ENCODE results near the gene CPZ. TPM values are rescaled to one million over a fixed set of nuclear protein-coding genes. Genes with fewer than 3 reads are reported as not detected.

CPZ gene
- total RNA-seq, 1 donor from 2014 or later = 0.67 TPM

DNA sequence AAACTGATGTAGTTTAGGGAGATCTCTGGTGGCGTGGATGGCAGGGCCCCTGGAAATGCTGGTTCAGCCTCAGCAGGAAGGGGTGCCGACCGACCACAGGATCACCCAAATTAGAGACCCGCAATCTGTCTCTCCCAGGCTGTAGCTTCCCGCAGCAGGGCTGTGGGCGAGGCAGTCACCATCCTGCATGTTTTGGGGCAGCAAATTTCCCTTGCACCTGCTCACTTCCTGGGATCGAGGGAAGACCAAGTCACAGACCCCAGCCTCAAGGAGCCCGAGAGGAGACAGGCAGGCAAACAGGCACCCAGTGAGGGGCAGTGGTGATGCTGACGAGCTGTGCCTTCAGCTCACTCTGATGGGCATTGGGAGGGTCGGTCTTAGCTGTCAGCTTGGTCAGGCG, 33.6 kb upstream of the CPZ start:
- no peak for DNase-seq (ENCODE audit: low read depth)
- Histone ChIP-seq H3K27me3 (ENCODE audit: control insufficient read depth, insufficient read depth, low read length) (no peaks in the 10 kb centered on the region), H3K36me3 (ENCODE audit: control insufficient read depth, insufficient read depth, low read length) (no peaks in the 10 kb centered on the region), H3K4me3 (ENCODE audit: low read depth, low read length) (no peak overlapping the region)
- TF ChIP-seq, protein P1, sequence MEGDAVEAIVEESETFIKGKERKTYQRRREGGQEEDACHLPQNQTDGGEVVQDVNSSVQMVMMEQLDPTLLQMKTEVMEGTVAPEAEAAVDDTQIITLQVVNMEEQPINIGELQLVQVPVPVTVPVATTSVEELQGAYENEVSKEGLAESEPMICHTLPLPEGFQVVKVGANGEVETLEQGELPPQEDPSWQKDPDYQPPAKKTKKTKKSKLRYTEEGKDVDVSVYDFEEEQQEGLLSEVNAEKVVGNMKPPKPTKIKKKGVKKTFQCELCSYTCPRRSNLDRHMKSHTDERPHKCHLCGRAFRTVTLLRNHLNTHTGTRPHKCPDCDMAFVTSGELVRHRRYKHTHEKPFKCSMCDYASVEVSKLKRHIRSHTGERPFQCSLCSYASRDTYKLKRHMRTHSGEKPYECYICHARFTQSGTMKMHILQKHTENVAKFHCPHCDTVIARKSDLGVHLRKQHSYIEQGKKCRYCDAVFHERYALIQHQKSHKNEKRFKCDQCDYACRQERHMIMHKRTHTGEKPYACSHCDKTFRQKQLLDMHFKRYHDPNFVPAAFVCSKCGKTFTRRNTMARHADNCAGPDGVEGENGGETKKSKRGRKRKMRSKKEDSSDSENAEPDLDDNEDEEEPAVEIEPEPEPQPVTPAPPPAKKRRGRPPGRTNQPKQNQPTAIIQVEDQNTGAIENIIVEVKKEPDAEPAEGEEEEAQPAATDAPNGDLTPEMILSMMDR (IDR thresholded peaks at IDR 0.05; ENCODE audit: insufficient read depth, low read length, poor library complexity, severe bottlenecking) = no peak

DNA sequence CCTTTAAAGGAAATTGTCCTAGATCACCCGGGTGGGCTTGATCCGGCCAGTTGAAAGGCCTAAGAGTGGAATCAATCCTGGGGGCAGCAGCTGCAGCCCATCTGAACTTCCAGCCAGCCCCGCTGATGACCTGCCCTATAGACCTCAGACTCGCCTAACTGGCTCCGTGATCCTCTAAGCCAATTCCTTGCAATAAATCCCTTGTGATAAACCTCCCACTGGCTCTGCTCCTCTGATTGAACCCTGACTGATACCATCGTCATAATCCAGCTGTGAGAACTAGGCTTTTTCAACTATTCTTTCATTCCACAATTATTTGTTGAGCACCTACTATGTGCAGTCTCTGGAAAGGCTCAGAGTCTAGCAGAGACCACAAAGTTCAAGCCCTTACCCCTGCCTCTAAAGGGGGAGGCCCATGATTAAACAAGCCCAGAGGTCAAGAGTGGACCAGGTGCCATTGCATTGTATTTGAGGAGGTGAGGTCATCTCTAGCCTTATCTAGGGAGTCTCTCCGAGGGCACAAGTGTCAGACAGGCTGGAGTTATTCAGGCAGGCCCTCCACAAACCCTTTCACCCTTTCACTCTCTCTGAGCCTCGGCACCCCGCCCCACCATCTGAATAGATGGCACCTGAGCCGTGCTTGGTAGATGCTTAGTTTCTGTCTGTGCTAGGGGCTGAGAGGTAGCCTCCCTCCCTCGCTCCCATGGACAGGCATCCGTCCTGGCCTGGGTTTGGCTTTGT, 32.9 kb upstream of the CPZ start:
- DNase-seq (ENCODE audit: low read depth) = no peak
- TF ChIP-seq, protein P1 (IDR thresholded peaks at IDR 0.05; ENCODE audit: insufficient read depth, low read length, poor library complexity, severe bottlenecking) = no peak
- no peaks in the 10 kb centered on the region for H3K27me3 ChIP-seq (ENCODE audit: control insufficient read depth, insufficient read depth, low read length)
- H3K4me3 ChIP-seq (ENCODE audit: low read depth, low read length) = no peak overlapping the region
- H3K36me3 ChIP-seq (ENCODE audit: control insufficient read depth, insufficient read depth, low read length) = no peaks in the 10 kb centered on the region

DNA sequence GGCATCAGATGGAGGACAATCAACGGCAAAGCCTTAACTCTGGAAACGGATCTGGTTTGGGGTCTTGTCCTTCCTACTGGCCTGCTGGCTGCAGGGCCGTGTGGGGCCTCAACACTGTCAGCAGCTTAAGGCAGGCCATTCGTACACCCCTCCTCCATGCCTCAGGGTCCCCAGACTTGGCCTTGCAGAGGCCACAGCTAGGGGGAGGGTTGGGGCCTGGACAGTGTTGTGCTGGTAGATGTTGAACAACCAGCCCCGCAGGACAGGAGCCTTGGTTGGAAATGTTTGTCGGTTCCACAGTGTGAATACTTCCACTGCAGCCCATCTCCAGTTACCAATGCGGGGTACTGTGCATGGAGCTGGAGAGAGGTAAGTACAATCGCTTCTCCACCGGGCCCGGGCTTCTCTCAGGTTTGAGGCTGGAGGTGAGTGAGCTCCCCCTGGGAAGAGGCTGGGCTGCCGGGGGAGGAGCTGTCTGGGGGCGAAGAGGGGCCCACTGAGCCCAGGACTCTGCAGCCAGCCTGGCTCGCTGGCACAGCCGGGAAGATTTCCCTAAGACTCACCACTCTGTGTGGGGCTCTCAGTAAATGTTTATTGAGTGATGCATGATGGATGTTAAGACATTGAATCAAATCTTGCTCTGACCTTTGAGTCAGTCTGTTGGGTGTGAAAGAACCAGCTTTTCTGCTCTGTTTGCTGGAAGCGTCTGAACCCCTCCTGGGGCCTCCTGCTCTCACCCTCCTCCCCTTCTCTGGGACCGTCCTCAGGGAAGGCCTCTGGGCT, 32.1 kb upstream of the CPZ start:
- TF ChIP-seq, protein P1 (IDR thresholded peaks at IDR 0.05; ENCODE audit: insufficient read depth, low read length, poor library complexity, severe bottlenecking) = no peak
- no peak overlapping the region for H3K4me3 ChIP-seq (ENCODE audit: low read depth, low read length)
- DNase-seq (ENCODE audit: low read depth) = no peak
- H3K36me3 ChIP-seq (ENCODE audit: control insufficient read depth, insufficient read depth, low read length) = no peaks in the 10 kb centered on the region
- H3K27me3 ChIP-seq (ENCODE audit: control insufficient read depth, insufficient read depth, low read length) = no peaks in the 10 kb centered on the region

DNA sequence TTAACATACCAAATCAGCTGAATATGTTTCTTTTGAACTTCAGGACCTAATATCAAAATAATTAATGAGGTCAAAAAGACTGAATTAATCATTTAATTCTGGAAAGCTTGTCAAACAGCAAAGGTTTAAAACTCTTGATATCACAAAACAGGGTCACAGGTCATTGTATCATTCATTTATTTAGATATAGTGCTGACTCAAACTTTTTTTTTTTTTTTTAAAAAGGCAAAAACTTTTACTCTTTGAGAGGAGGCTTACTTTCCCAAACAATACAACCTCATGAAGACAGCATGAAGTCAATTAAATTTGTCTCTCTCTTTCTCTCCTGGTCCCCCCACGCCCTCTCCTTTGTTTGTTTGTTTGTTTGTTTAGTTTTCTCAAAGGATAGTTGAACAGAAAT, 28.0 kb upstream of the CPZ start:
- TF ChIP-seq, protein P1 (IDR thresholded peaks at IDR 0.05; ENCODE audit: insufficient read depth, low read length, poor library complexity, severe bottlenecking) = no peak
- Histone ChIP-seq H3K4me3 (ENCODE audit: low read depth, low read length) (no peak overlapping the region), H3K27me3 (ENCODE audit: control insufficient read depth, insufficient read depth, low read length) (peaks cover 2% of the 10 kb centered on the region), H3K36me3 (ENCODE audit: control insufficient read depth, insufficient read depth, low read length) (no peaks in the 10 kb centered on the region)
- no peak for DNase-seq (ENCODE audit: low read depth)

DNA sequence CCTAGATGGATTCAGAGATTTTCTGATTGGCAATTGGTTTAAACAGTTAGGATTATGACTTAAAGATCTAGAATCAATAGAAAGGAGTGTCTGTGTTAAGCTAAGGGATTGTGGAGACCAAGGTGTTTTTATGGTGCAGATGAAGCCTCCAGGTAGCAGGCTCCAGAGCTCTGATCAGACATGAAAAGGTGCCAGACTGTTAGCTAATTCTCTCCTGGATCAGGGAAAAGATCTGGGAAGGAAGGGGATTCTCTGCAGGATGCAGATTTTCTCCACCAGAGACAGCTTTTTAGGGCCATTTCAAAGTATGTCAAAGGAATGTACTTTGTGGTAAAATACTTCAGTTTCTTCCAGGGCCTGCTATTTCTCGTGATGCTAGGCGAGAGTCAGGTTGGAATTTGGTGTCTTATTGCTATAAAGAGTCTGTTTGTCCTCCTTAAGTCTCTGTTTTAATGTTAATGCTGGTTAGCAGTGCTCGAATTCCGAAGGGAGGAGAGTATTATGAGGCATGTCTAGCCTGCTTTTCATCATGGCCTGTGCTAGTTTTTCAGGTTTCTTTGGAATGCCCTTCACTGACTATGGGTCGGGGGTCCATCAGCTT, 24.4 kb upstream of the CPZ start:
- TF ChIP-seq, protein P1 (IDR thresholded peaks at IDR 0.05; ENCODE audit: insufficient read depth, low read length, poor library complexity, severe bottlenecking) = no peak
- no peaks in the 10 kb centered on the region for H3K36me3 ChIP-seq (ENCODE audit: control insufficient read depth, insufficient read depth, low read length)
- H3K4me3 ChIP-seq (ENCODE audit: low read depth, low read length) = no peak overlapping the region
- peaks cover 2% of the 10 kb centered on the region for H3K27me3 ChIP-seq (ENCODE audit: control insufficient read depth, insufficient read depth, low read length)
- no peak for DNase-seq (ENCODE audit: low read depth)
